CD14-positive monocyte (primary cell): ENCODE results near the gene IDH1. TPM values are rescaled to one million over a fixed set of nuclear protein-coding genes. Genes with fewer than 3 reads are reported as not detected.

Source experiments
- DNase-seq, 3 donors: peaks; one replicate each; pipeline ENCODE4 v3.0.0-alpha.2; 2011 to 2022
- H2AFZ ChIP-seq: 2 replicates; pipeline ENCODE4 v1.6.0; 2012; ENCODE audit warnings: mild to moderate bottlenecking, low read depth, low read length, inconsistent platforms; ENCODE audit not compliant: insufficient read depth, poor library complexity, severe bottlenecking
- H3K27ac ChIP-seq, 2 donors: 1 replicate in 1 of 2; 2 replicates in 1 of 2; pipeline ENCODE4 v1.5.1; 2012 to 2013; ENCODE audit warnings: low read length in 2 of 2, control low read depth in 1 of 2, inconsistent platforms in 1 of 2, low read depth in 1 of 2, mild to moderate bottlenecking in 1 of 2
- H3K27me3 ChIP-seq, 2 donors: one replicate each; pipeline versions ENCODE4 v1.6.0 to v1.6.1; 2011 to 2013; ENCODE audit warnings: low read length in 2 of 2; ENCODE audit not compliant: control insufficient read depth in 2 of 2, insufficient read depth in 2 of 2
- H3K36me3 ChIP-seq, 2 donors: replicated peaks in 1 of 2; 1 replicate in 1 of 2; 2 replicates in 1 of 2; pipeline versions ENCODE4 v1.5.1 to v1.6.1; 2012 to 2013; ENCODE audit warnings: low read length in 2 of 2, control low read depth in 1 of 2, inconsistent platforms in 1 of 2, mild to moderate bottlenecking in 1 of 2; ENCODE audit not compliant: insufficient read depth in 2 of 2, control insufficient read depth in 1 of 2
- H3K4me1 ChIP-seq, 2 donors: 1 replicate in 1 of 2; 2 replicates in 1 of 2; pipeline versions ENCODE4 v1.5.1 to v1.6.1; 2012 to 2013; ENCODE audit warnings: low read length in 2 of 2, control low read depth in 1 of 2, inconsistent platforms in 1 of 2, mild to moderate bottlenecking in 1 of 2, moderate library complexity in 1 of 2; ENCODE audit not compliant: insufficient read depth in 2 of 2, control insufficient read depth in 1 of 2
- H3K4me2 ChIP-seq: replicated peaks from 2 replicates; pipeline ENCODE3; 2012; ENCODE audit warnings: low read length, moderate library complexity, mild to moderate bottlenecking; ENCODE audit not compliant: poor library complexity, severe bottlenecking; ENCODE audit errors: extremely low read depth
- H3K4me3 ChIP-seq, 3 experiments: fragments of 200-600 bp in 1 of 3; sonication (generic) in 1 of 3; replicated peaks in 1 of 3; 1 replicate in 2 of 3; 2 replicates in 1 of 3; pipeline ENCODE4 v1.5.1; 2011 to 2013; ENCODE audit warnings: low read length in 3 of 3, mild to moderate bottlenecking in 3 of 3, control low read depth in 2 of 3, low read depth in 2 of 3, inconsistent platforms in 1 of 3, moderate library complexity in 1 of 3
- H3K79me2 ChIP-seq: 2 replicates; pipeline ENCODE4 v1.6.0; 2012; ENCODE audit warnings: mild to moderate bottlenecking, control low read depth, inconsistent platforms, low read length, moderate library complexity; ENCODE audit not compliant: insufficient read depth
- H3K9ac ChIP-seq: 2 replicates; pipeline ENCODE4 v1.6.0; 2017; ENCODE audit warnings: low read length, mild to moderate bottlenecking; ENCODE audit not compliant: insufficient read depth, poor library complexity, severe bottlenecking
- H3K9me3 ChIP-seq, 2 donors: replicated peaks in 1 of 2; 1 replicate in 1 of 2; 2 replicates in 1 of 2; pipeline versions ENCODE4 v1.5.1 to v1.6.1; 2012 to 2013; ENCODE audit warnings: low read length in 2 of 2, control low read depth in 1 of 2; ENCODE audit not compliant: control insufficient read depth in 1 of 2, insufficient read depth in 1 of 2
- H4K20me1 ChIP-seq: 2 replicates; pipeline ENCODE4 v1.6.0; 2012; ENCODE audit warnings: mild to moderate bottlenecking, low read length, control low read depth, moderate library complexity; ENCODE audit not compliant: insufficient read depth
- H3K27ac Mint-ChIP-seq, 7 donors: one replicate each; pipeline ENCODE4 v1.8.0; 2020; ENCODE audit warnings: mild to moderate bottlenecking in 7 of 7, mixed read lengths in 7 of 7, moderate library complexity in 6 of 7, inconsistent platforms in 2 of 7
- H3K27me3 Mint-ChIP-seq, 3 donors: one replicate each; pipeline ENCODE4 v1.8.0; 2021 to 2022; ENCODE audit warnings: low read depth in 3 of 3, mild to moderate bottlenecking in 3 of 3, mixed read lengths in 3 of 3, moderate library complexity in 3 of 3, inconsistent platforms in 1 of 3
- H3K36me3 Mint-ChIP-seq, 2 donors: one replicate each; pipeline ENCODE4 v1.8.0; 2020; ENCODE audit warnings: mixed read lengths in 2 of 2, inconsistent platforms in 1 of 2, mild to moderate bottlenecking in 1 of 2
- H3K4me1 Mint-ChIP-seq: one replicate; pipeline ENCODE4 v1.8.0; 2020; ENCODE audit warnings: mild to moderate bottlenecking, mixed read lengths
- H3K4me3 Mint-ChIP-seq, 2 donors: one replicate each; pipeline ENCODE4 v1.8.0; 2020; ENCODE audit warnings: mild to moderate bottlenecking in 2 of 2, mixed read lengths in 2 of 2, moderate library complexity in 1 of 2
- H3K9me3 Mint-ChIP-seq, 7 donors: one replicate each; pipeline ENCODE4 v1.8.0; 2020 to 2022; ENCODE audit warnings: mixed read lengths in 7 of 7, mild to moderate bottlenecking in 6 of 7, moderate library complexity in 6 of 7, inconsistent platforms in 2 of 7
- WGBS: methylation state at CpG from one replicate; pipeline ENCODE4 v1.1.5; 2013; ENCODE audit warnings: missing lambda C conversion rate; ENCODE audit not compliant: insufficient coverage; 5-methylcytosine and 5-hydroxymethylcytosine counted together
- intact Hi-C, 2 donors: fragments of 100-400 bp; cut with micrococcal nuclease; formaldehyde crosslinking; loops; one replicate each; pipeline versions ENCODE4 v1.15.0 to v1.15.1; 2023
- polyA plus RNA-seq, 3 donors: library from polyadenylated mRNA; depleted of rRNA in 1 of 3; unstranded in 2 of 3; stranded (reverse) in 1 of 3; fragments of 300-500 nt in 2 of 3; fragments of >200 nt in 1 of 3; fragmentation: Illumina TruSeq in 2 of 3; gene quantifications; 1 replicate in 2 of 3; 2 replicates in 1 of 3; pipeline ENCODE4 v1.2.3, GENCODE V29; 2012 to 2021
- TF ChIP-seq, protein P1 (sequence below): fragments of 200-600 bp; IDR thresholded peaks from one replicate; pipeline ENCODE4 v1.8.0; 2022; ENCODE audit warnings: antibody characterized with exemption, mild to moderate bottlenecking

IDH1 gene
- polyA plus RNA-seq, 3 donors: 33.6 to 120 (median 115) TPM

DNA sequence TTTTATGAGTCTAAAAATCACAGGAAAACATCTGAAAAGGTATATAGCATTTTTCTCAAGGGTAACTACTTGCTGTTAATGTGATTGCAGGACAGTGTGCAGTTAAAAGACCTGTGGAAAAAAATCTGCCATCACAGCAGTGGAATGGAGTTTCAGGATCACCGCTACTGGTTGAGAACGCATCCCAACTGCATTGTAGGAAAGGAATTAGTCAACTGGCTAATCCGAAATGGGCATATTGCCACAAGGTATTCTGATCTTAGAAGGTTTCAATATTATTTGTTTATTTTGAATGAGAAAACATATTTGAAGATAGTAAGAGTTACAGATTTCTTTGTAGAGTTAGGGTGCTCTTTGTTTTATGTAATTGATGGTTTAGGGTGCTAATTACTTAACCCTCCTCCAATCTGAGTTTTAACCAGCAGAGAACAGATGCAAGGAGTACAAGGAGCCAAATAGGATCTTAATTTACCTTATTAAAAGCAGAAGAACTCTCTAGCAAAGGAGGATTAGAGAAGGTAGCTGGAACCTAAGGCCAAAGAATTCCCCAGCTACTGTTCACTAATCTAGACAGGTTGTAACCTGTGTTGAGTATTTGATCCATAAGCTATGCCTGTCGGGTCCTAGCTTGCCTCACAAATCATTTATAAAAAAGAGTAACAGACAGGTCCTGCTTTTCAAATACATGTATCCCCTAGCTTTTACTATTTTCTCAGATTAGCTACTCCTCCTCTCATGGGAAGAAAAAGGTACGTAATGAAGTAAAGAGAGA, 46.2 kb upstream of the IDH1 start:
- H3K9ac ChIP-seq: no peak overlapping the region
- Mint-ChIP-seq H3K36me3 (peaks cover 74 to 81% of the 10 kb centered on the region in 2 donors), H3K4me1 (peaks cover 12% of the 10 kb centered on the region), H3K27ac (no peak overlapping the region), H3K4me3 (no peak overlapping the region), H3K27me3 (no peaks in the 10 kb centered on the region), H3K9me3 (no peaks in the 10 kb centered on the region)
- peaks cover 29% of the 10 kb centered on the region for H4K20me1 ChIP-seq
- H3K4me1 ChIP-seq: peaks cover 3 to 7% of the 10 kb centered on the region in 2 donors
- no peak overlapping the region for H2AFZ ChIP-seq
- DNase-seq: no peak
- no peak overlapping the region for H3K27ac ChIP-seq
- H3K4me2 ChIP-seq: no peak overlapping the region
- intact Hi-C loops: no loop called here
- 93% methylated on average over 2 of the region's 5 CpGs for WGBS
- H3K4me3 ChIP-seq: no peak overlapping the region
- H3K9me3 ChIP-seq: no peaks in the 10 kb centered on the region
- H3K79me2 ChIP-seq: peaks cover 26% of the 10 kb centered on the region
- TF ChIP-seq, protein P1, sequence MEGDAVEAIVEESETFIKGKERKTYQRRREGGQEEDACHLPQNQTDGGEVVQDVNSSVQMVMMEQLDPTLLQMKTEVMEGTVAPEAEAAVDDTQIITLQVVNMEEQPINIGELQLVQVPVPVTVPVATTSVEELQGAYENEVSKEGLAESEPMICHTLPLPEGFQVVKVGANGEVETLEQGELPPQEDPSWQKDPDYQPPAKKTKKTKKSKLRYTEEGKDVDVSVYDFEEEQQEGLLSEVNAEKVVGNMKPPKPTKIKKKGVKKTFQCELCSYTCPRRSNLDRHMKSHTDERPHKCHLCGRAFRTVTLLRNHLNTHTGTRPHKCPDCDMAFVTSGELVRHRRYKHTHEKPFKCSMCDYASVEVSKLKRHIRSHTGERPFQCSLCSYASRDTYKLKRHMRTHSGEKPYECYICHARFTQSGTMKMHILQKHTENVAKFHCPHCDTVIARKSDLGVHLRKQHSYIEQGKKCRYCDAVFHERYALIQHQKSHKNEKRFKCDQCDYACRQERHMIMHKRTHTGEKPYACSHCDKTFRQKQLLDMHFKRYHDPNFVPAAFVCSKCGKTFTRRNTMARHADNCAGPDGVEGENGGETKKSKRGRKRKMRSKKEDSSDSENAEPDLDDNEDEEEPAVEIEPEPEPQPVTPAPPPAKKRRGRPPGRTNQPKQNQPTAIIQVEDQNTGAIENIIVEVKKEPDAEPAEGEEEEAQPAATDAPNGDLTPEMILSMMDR: no peak
- peaks cover 76 to 79% of the 10 kb centered on the region in 2 donors for H3K36me3 ChIP-seq
- H3K27me3 ChIP-seq: no peaks in the 10 kb centered on the region

DNA sequence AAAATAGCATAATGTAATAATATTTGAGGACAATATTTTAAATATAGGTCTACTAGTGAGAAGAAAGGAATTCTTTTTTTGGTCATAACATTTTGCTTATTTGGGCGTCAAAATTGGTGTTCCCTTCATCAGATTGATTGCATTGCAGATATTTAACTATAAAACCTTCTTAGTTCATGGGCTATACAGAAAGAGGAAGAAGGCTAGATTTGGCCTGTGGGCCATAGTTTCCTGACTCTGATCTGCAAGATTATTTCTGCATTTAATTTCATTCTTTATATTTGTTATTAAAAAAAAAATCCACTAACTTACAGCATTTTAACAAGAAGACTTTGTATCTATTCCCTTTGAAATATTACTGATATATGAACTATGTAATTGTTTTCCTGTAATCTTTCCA, 43.1 kb upstream of the IDH1 start:
- Histone ChIP-seq H3K27me3 (no peaks in the 10 kb centered on the region), H4K20me1 (peaks cover 59% of the 10 kb centered on the region), H3K4me2 (no peak overlapping the region), H3K27ac (no peak overlapping the region), H3K9ac (no peak overlapping the region), H2AFZ (no peak overlapping the region), H3K4me1 (peaks cover 22 to 28% of the 10 kb centered on the region in 2 donors), H3K79me2 (peaks cover 50% of the 10 kb centered on the region), H3K36me3 (peaks cover 47 to 62% of the 10 kb centered on the region in 2 donors), H3K4me3 (no peak overlapping the region), H3K9me3 (no peaks in the 10 kb centered on the region)
- DNase-seq: peak in 1 of 3 donors; percentile 7
- Mint-ChIP-seq H3K4me3 (no peak overlapping the region), H3K27ac (no peak overlapping the region), H3K4me1 (peaks cover 38% of the 10 kb centered on the region), H3K9me3 (no peaks in the 10 kb centered on the region), H3K27me3 (no peaks in the 10 kb centered on the region), H3K36me3 (peaks cover 61 to 73% of the 10 kb centered on the region in 2 donors)
- intact Hi-C loops: no loop called here
- no CpG with 5 or more reads among the region's 1 CpG for WGBS
- TF ChIP-seq, protein P1: no peak
